Activated CD8-positive, alpha-beta T cell treated with anti-CD3 and anti-CD28 coated beads for 36 hours (primary cell): Measurements from ENCODE around the gene GPR84. TPM values are rescaled to one million over a fixed set of nuclear protein-coding genes. Genes with fewer than 3 reads are reported as not detected.

Experiments
- ATAC-seq: fragments of 200-7000 bp; cut with Tn5 transposase; one replicate; pipeline ENCODE4 v1.10.0; 2021; ENCODE audit warnings: mild to moderate bottlenecking, moderate library complexity
- CTCF ChIA-PET: fragments of 350-600 bp; sonication (Branson Sonifier 250); formaldehyde crosslinking; loops from one replicate; lab custom pipeline; 2021; ENCODE audit warnings: antibody characterized with exemption; lab: Charles Lee
- POLR2A ChIA-PET: fragments of 350-600 bp; sonication (Branson Sonifier 250); formaldehyde crosslinking; loops from one replicate; lab custom pipeline; 2021; ENCODE audit warnings: antibody characterized with exemption; lab: Charles Lee
- DNase-seq: peaks from one replicate; pipeline ENCODE4 v3.0.0-alpha.2; 2020
- H3K27ac Mint-ChIP-seq: one replicate; pipeline ENCODE4 v1.8.0; 2021; ENCODE audit warnings: mild to moderate bottlenecking, mixed read lengths
- H3K27me3 Mint-ChIP-seq: one replicate; pipeline ENCODE4 v1.8.0; 2021; ENCODE audit warnings: mixed read lengths
- H3K36me3 Mint-ChIP-seq: one replicate; pipeline ENCODE4 v1.8.0; 2021; ENCODE audit warnings: low read depth, mixed read lengths
- H3K4me1 Mint-ChIP-seq: one replicate; pipeline ENCODE4 v1.8.0; 2021; ENCODE audit warnings: low read depth, mixed read lengths
- H3K4me3 Mint-ChIP-seq: one replicate; pipeline ENCODE4 v1.8.0; 2021; ENCODE audit warnings: mild to moderate bottlenecking, moderate library complexity, mixed read lengths
- H3K9me3 Mint-ChIP-seq: one replicate; pipeline ENCODE4 v1.8.0; 2021; ENCODE audit warnings: mixed read lengths
- intact Hi-C: fragments of 100-400 bp; cut with micrococcal nuclease; formaldehyde crosslinking; loops from one replicate; pipeline ENCODE4 v1.10.0; 2022
- total RNA-seq, 2 experiments: library from RNA; stranded (reverse); gene quantifications; one replicate each; pipeline ENCODE4 v1.2.3, GENCODE V29; 2021
- TF ChIP-seq, protein P1 (sequence below): fragments of 200-600 bp; IDR thresholded peaks from one replicate; pipeline ENCODE4 v1.8.0; 2022; ENCODE audit warnings: antibody characterized with exemption, mild to moderate bottlenecking

Gene GPR84
- total RNA-seq, 2 experiments from 2014 or later, result not detected

DNA sequence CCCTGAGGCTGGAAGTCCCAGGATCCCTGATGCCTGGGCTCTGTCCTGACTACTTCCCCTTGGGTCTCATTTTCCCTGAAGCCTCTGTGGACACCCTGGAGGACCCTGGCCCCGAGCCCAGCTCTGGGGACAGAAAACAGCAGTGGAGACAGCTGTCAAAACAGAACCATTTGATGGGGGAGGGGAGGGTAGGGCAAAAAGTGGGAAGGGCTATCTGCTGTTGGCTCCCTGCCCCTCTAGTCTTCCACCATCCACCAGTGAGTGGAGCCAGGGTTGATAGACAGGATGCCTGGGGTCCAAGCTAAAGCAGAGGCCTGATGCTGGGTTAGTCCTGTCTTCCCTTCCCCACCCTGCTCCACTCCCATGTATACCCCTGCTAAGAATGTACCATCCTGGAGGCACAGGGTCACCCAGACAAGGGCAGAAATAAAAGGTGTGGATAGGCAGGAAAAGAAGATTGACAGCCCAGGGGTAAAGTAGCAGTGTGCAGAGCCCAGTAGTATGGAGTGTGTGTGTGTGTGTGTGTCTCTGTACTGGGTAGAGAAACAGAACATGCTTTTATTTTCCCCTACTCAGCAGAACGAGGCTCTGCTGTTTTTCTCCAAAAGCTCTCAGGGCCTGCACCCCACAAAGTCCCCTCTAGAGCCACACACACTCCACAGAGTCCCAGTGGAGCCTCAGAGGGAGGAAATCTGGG is 10.4 kb upstream of the GPR84 start:
- no peak overlapping the region for H3K27ac Mint-ChIP-seq
- no peaks in the 10 kb centered on the region for H3K27me3 Mint-ChIP-seq
- intact Hi-C loops, result no loop called here
- H3K4me1 Mint-ChIP-seq, result peaks cover 28% of the 10 kb centered on the region
- DNase-seq (no peak), ATAC-seq (no peak)
- no peak overlapping the region for H3K4me3 Mint-ChIP-seq
- ChIA-PET CTCF (interaction anchor here (0.8 to 2.6 kb wide), 6 partner anchors 18 to 65 kb away, joined by 3 to 6 read pairs (median 5); partner anchors contain the start of gene COPZ1), POLR2A (interaction anchor here (1.0 to 2.2 kb wide), 3 partner anchors 15 to 88 kb away, joined by 3 to 8 read pairs (median 4); no protein-coding TSS in a partner anchor)
- H3K36me3 Mint-ChIP-seq, result no peaks in the 10 kb centered on the region
- TF ChIP-seq, protein P1, sequence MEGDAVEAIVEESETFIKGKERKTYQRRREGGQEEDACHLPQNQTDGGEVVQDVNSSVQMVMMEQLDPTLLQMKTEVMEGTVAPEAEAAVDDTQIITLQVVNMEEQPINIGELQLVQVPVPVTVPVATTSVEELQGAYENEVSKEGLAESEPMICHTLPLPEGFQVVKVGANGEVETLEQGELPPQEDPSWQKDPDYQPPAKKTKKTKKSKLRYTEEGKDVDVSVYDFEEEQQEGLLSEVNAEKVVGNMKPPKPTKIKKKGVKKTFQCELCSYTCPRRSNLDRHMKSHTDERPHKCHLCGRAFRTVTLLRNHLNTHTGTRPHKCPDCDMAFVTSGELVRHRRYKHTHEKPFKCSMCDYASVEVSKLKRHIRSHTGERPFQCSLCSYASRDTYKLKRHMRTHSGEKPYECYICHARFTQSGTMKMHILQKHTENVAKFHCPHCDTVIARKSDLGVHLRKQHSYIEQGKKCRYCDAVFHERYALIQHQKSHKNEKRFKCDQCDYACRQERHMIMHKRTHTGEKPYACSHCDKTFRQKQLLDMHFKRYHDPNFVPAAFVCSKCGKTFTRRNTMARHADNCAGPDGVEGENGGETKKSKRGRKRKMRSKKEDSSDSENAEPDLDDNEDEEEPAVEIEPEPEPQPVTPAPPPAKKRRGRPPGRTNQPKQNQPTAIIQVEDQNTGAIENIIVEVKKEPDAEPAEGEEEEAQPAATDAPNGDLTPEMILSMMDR, result no peak
- no peaks in the 10 kb centered on the region for H3K9me3 Mint-ChIP-seq

GRCh38 chr12:54373649-54374561 is 9.6 kb upstream of the GPR84 start:
- no peak overlapping the region for H3K27ac Mint-ChIP-seq
- peak; percentile 72 for ATAC-seq
- POLR2A ChIA-PET, result interaction anchor here (1.0 to 2.2 kb wide), 2 partner anchors 75 to 87 kb away, joined by 3 to 8 read pairs; no protein-coding TSS in a partner anchor
- intact Hi-C loops, result no loop called here
- H3K9me3 Mint-ChIP-seq, result no peaks in the 10 kb centered on the region
- CTCF ChIA-PET, result interaction anchor here (0.8 to 2.5 kb wide), 7 partner anchors 13 to 159 kb away, joined by 3 to 12 read pairs (median 4); partner anchors contain the start of gene COPZ1
- peaks cover 28% of the 10 kb centered on the region for H3K4me1 Mint-ChIP-seq
- H3K4me3 Mint-ChIP-seq, result no peak overlapping the region
- no peaks in the 10 kb centered on the region for H3K36me3 Mint-ChIP-seq
- DNase-seq, result peak; percentile 58
- TF ChIP-seq, protein P1, result no peak
- H3K27me3 Mint-ChIP-seq, result no peaks in the 10 kb centered on the region

- intact Hi-C loops, result no loop called here
- no peak overlapping the region for H3K4me3 Mint-ChIP-seq
- H3K27me3 Mint-ChIP-seq, result peaks cover 3% of the 10 kb centered on the region
- H3K27ac Mint-ChIP-seq, result peak overlapping the region; percentile 18
- DNase-seq, result no peak
- H3K4me1 Mint-ChIP-seq, result peaks cover 38% of the 10 kb centered on the region
- CTCF ChIA-PET, result interaction anchor here (0.6 to 3.2 kb wide), 10 partner anchors 8 to 157 kb away, joined by 3 to 40 read pairs (median 6); no protein-coding TSS in a partner anchor
- POLR2A ChIA-PET, result no interaction called here
- H3K36me3 Mint-ChIP-seq, result no peaks in the 10 kb centered on the region
- TF ChIP-seq, protein P1, result no peak
- no peaks in the 10 kb centered on the region for H3K9me3 Mint-ChIP-seq
- no peak for ATAC-seq
These were observed 8.0 kb upstream of the GPR84 start for GRCh38 chr12:54372113-54372806.

DNA sequence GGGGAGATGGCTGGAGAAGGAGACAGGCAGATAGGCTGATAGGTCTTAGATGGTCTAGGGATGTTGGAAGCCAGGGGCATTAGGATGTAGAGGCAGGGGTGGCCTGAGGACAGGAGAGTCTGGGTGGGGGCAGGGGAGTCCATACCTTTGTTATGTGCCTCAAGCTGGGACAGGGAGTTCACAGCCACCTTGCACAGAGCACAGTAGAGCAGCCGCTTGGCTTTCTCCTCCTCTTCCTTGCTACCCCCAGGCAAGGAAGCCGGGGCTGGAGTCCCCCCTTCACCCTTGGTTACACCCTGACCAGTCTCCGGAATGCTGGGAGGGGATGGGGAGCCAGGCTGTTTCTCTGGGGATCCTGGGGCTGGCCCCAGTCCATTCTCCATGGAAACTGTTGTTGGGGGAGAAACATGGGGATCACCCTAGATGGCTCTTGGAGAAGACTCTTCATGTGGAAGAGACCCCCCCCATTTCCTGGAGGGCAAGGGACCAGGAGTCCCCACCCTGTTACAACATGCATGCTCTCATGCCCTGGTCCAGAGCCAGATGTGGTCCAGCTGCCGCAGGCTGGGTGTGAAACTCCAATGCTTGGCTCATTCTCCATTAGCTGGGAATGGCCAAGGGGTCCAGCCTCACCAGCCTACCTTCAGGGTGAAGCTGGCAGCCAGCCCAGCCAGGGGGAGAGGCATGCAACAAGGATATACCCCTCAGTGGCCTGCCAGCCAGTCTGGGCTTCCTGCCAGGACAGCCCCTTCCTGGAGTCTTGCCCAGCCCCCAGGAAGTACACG is 7.2 kb upstream of the GPR84 start:
- Mint-ChIP-seq H3K4me3 (no peak overlapping the region), H3K27ac (peak overlapping the region; percentile 18), H3K27me3 (peaks cover 3% of the 10 kb centered on the region), H3K4me1 (peaks cover 38% of the 10 kb centered on the region), H3K36me3 (no peaks in the 10 kb centered on the region), H3K9me3 (no peaks in the 10 kb centered on the region)
- TF ChIP-seq, protein P1, result no peak
- no peak for ATAC-seq
- intact Hi-C loops, result no loop called here
- ChIA-PET POLR2A (interaction anchor here (1.2 kb wide), 1 partner anchor 90 kb away, joined by 4 read pairs; no protein-coding TSS in a partner anchor), CTCF (interaction anchor here (0.6 to 3.2 kb wide), 15 partner anchors 8 to 156 kb away, joined by 3 to 40 read pairs (median 4); no protein-coding TSS in a partner anchor)
- DNase-seq, result no peak
